PC-9 (cell line): ENCODE measurements around the gene CCL27. TPM values are rescaled to one million over a fixed set of nuclear protein-coding genes. Genes with fewer than 3 reads are reported as not detected.

Experiments used
- BruUV-seq: library from RNA; stranded (reverse); fragments of 400-500 nt; replicated peaks from 2 replicates; lab custom pipeline; 2021; lab: Mats Ljungman, UMichigan
- CTCF ChIA-PET: fragments of 300-600 bp; sonication (Branson Sonifier 250); formaldehyde crosslinking; loops from one replicate; lab custom pipeline; 2022; ENCODE audit warnings: antibody characterized with exemption; lab: Charles Lee
- POLR2A ChIA-PET: fragments of 300-600 bp; sonication (Branson Sonifier 250); formaldehyde crosslinking; loops from one replicate; lab custom pipeline; 2022; ENCODE audit warnings: antibody characterized with exemption; ENCODE audit not compliant: unreplicated experiment; lab: Charles Lee
- DNase-seq, 2 experiments: peaks; one replicate each; pipeline versions ENCODE4 v3.0.0 to v3.0.0-alpha.2; 2015 to 2022; ENCODE audit warnings: mixed read lengths in 1 of 2
- H2AFZ ChIP-seq: fragments of 200-600 bp; sonication (generic); 2 replicates; pipeline ENCODE4 v1.8.1; 2017; ENCODE audit warnings: antibody characterized with exemption
- H3F3A ChIP-seq: fragments of 200-600 bp; sonication (generic); 2 replicates; pipeline ENCODE4 v1.8.1; 2017; ENCODE audit warnings: antibody characterized with exemption, mild to moderate bottlenecking, low read depth; ENCODE audit not compliant: insufficient read depth
- H3K27ac ChIP-seq: fragments of 200-600 bp; sonication (generic); 2 replicates; pipeline ENCODE4 v1.6.1; 2016; ENCODE audit warnings: mixed run types
- H3K27me3 ChIP-seq: fragments of 200-600 bp; sonication (generic); 2 replicates; pipeline ENCODE4 v1.6.1; 2016; ENCODE audit warnings: low read depth, mixed run types; ENCODE audit not compliant: insufficient read depth
- H3K36me3 ChIP-seq: fragments of 200-600 bp; sonication (generic); 2 replicates; pipeline ENCODE4 v1.6.1; 2016; ENCODE audit warnings: low read depth, mixed run types
- H3K4me1 ChIP-seq: fragments of 200-600 bp; sonication (generic); replicated peaks from 2 replicates; pipeline ENCODE4 v1.6.1; 2016; ENCODE audit warnings: mixed run types; ENCODE audit not compliant: insufficient read depth
- H3K4me2 ChIP-seq: fragments of 200-600 bp; sonication (generic); 2 replicates; pipeline ENCODE4 v1.6.1; 2017; ENCODE audit warnings: mixed run types
- H3K4me3 ChIP-seq: fragments of 200-600 bp; sonication (generic); 2 replicates; pipeline ENCODE4 v1.6.1; 2016; ENCODE audit warnings: mixed run types
- H3K79me2 ChIP-seq: fragments of 200-600 bp; sonication (generic); 2 replicates; pipeline ENCODE4 v1.6.1; 2017; ENCODE audit warnings: low read depth, mixed run types
- H3K9me2 ChIP-seq: fragments of 200-600 bp; sonication (generic); 2 replicates; pipeline ENCODE4 v1.8.1; 2017; ENCODE audit warnings: mild to moderate bottlenecking; ENCODE audit not compliant: insufficient read depth
- H3K9me3 ChIP-seq: fragments of 200-600 bp; sonication (generic); 2 replicates; pipeline ENCODE4 v1.8.1; 2016; ENCODE audit warnings: low read depth; ENCODE audit not compliant: insufficient read depth
- H4K20me1 ChIP-seq: fragments of 200-600 bp; sonication (generic); 2 replicates; pipeline ENCODE4 v1.8.1; 2017; ENCODE audit not compliant: insufficient read depth
- CTCF ChIP-seq: fragments of 200-600 bp; sonication (generic); conservative IDR thresholded peaks from 2 replicates; pipeline ENCODE4 v1.6.1; 2017; ENCODE audit warnings: mixed run types, antibody characterized with exemption, mild to moderate bottlenecking, moderate library complexity
- EZH2 ChIP-seq: fragments of 200-600 bp; sonication (generic); IDR thresholded peaks from 2 replicates; pipeline ENCODE4 v1.8.0; 2017; ENCODE audit warnings: antibody characterized with exemption, low read depth
- intact Hi-C: fragments of 100-400 bp; cut with micrococcal nuclease; formaldehyde crosslinking; loops from one replicate; pipeline ENCODE4 v1.10.0; 2022; ENCODE audit not compliant: unreplicated experiment
- total RNA-seq: library from RNA; stranded (reverse); gene quantifications from 2 replicates; pipeline ENCODE4 v1.2.3, GENCODE V29; 2021

The CCL27 gene
- total RNA-seq, 1 experiment from 2014 or later = 0.44 TPM

- Histone ChIP-seq H3K4me3 (no peak overlapping the region), H3K36me3 (no peaks in the 10 kb centered on the region), H3K27me3 (no peaks in the 10 kb centered on the region), H3K4me1 (0 out of 2 replicates have a peak, but pooled peaks cover 4% of the 10 kb centered on the region), H3K9me3 (no peaks in the 10 kb centered on the region), H3K27ac (no peak overlapping the region), H3K9me2 (no peaks in the 10 kb centered on the region), H2AFZ (no peak overlapping the region), H4K20me1 (no peaks in the 10 kb centered on the region), H3K4me2 (no peak overlapping the region), H3F3A (no peaks in the 10 kb centered on the region), H3K79me2 (0 out of 2 replicates have a peak, but pooled peaks cover 8% of the 10 kb centered on the region)
- intact Hi-C loops = no loop called here
- DNase-seq = no peak
- CTCF ChIA-PET = interaction anchor here (0.7 kb wide), 1 partner anchor 15 kb away, joined by 3 read pairs; no protein-coding TSS in a partner anchor
- BruUV-seq = no TSS peak
- no peak for TF ChIP-seq EZH2
- TF ChIP-seq CTCF = no peak
- POLR2A ChIA-PET = no interaction called here
These were observed 47.3 kb downstream of the CCL27 start for GRCh38 chr9:34615132-34615531.

GRCh38 chr9:34612788-34613390 lies 49.6 kb downstream of the CCL27 start:
- 0 out of 2 replicates have a peak, but pooled peaks cover 8% of the 10 kb centered on the region for H3K79me2 ChIP-seq
- no peak overlapping the region for H3K27ac ChIP-seq
- intact Hi-C loops = loop anchor here (2.0 kb wide), 2 partner anchors 22 to 90 kb away; no protein-coding TSS in a partner anchor
- H3K4me2 ChIP-seq = peak overlapping the region; percentile 88
- TF ChIP-seq EZH2 = no peak
- TF ChIP-seq CTCF = peak; percentile 70
- peak overlapping the region; percentile 97; the same call in 1 of the 2 replicates for H2AFZ ChIP-seq
- H3K27me3 ChIP-seq = no peaks in the 10 kb centered on the region
- H4K20me1 ChIP-seq = no peaks in the 10 kb centered on the region
- no peaks in the 10 kb centered on the region for H3K9me3 ChIP-seq
- H3K4me1 ChIP-seq = 0 out of 2 replicates have a peak, but pooled peaks cover 4% of the 10 kb centered on the region
- H3K4me3 ChIP-seq = peak overlapping the region; percentile 86
- H3K36me3 ChIP-seq = no peaks in the 10 kb centered on the region
- no peaks in the 10 kb centered on the region for H3K9me2 ChIP-seq
- TSS peak; percentile 81 for BruUV-seq
- CTCF ChIA-PET = no interaction called here
- POLR2A ChIA-PET = no interaction called here
- no peaks in the 10 kb centered on the region for H3F3A ChIP-seq
- DNase-seq = peak; percentile 52 to 62

Other genes with a start within 250 kb of the CCL27 start
- 12.7 and 15.6 TPM in 2 replicates for gene FAM219A, start 204.1 kb downstream of the CCL27 start, total RNA-seq
- 1.5 and 1.6 TPM in 2 replicates for gene DNAI1, start 203.9 kb downstream of the CCL27 start, total RNA-seq
- not detected in 2 replicates for gene ENHO, start 139.7 kb downstream of the CCL27 start, total RNA-seq
- not detected in 2 replicates for gene CNTFR, start 72.9 kb downstream of the CCL27 start, total RNA-seq
- gene RPP25L, start 50.6 kb downstream of the CCL27 start, total RNA-seq = 15.6 and 19.4 TPM in 2 replicates
- gene DCTN3, start 42.2 kb downstream of the CCL27 start, total RNA-seq = 47.5 and 57.5 TPM in 2 replicates
- not detected in 2 replicates for gene ARID3C, start 33.6 kb downstream of the CCL27 start, total RNA-seq
- gene SIGMAR1, start 24.9 kb downstream of the CCL27 start, total RNA-seq = 55.8 and 57.9 TPM in 2 replicates
- gene GALT, start 16.0 kb downstream of the CCL27 start, total RNA-seq = 13.5 and 18.2 TPM in 2 replicates
- 8.5 and 8.7 TPM in 2 replicates for gene IL11RA, start 10.5 kb downstream of the CCL27 start, total RNA-seq
- gene CCL19, start 28.6 kb upstream of the CCL27 start, total RNA-seq = not detected in 2 replicates
- not detected in 2 replicates for gene CCL21, start 47.5 kb upstream of the CCL27 start, total RNA-seq